Measurements from ENCODE around the gene ORM2.

The ORM2 gene

GRCh38 chr9:114371973-114372917, 42.6 kb downstream of the ORM2 start:
- DNase-seq, result no peak

- DNase-seq, result no peak
Observed at GRCh38 chr9:114372921-114373448, 43.3 kb downstream of the ORM2 start.

- no peak for DNase-seq
Observed at GRCh38 chr9:114373960-114374730, 44.5 kb downstream of the ORM2 start.

- DNase-seq, result no peak
Observed at GRCh38 chr9:114374936-114375335, 45.3 kb downstream of the ORM2 start.

GRCh38 chr9:114375386-114376175, 45.9 kb downstream of the ORM2 start:
- DNase-seq, result no peak

- no peak for DNase-seq
Observed at GRCh38 chr9:114376586-114377445, 47.1 kb downstream of the ORM2 start.

- no peak for DNase-seq
Observed at GRCh38 chr9:114378016-114378415, 48.3 kb downstream of the ORM2 start.

GRCh38 chr9:114378883-114379282, 49.2 kb downstream of the ORM2 start:
- no peak for DNase-seq

All from NCI-H187 (cell line).